Measurements from ENCODE around the gene ZNF727. TPM values are rescaled to one million over a fixed set of nuclear protein-coding genes. Genes with fewer than 3 reads are reported as not detected.
"Not testable (repeated sequence)": the region's sequence is repeated elsewhere in the genome, so short reads cannot be mapped to it uniquely, and the experiment has no call there.

The ZNF727 gene
- 1 to 10 TPM; 7.3 to 7.8 TPM for total RNA-seq

- intact Hi-C loops (cut with DNase I) = no loop called here
- H3K27me3 ChIP-seq (replicated peaks; ENCODE audit: insufficient read depth) = no peaks in the 10 kb centered on the region
- H3K9me3 ChIP-seq = no peaks in the 10 kb centered on the region
- peak within 1 kb of the TSS; percentile 63 to 72 for H3K27ac ChIP-seq
- TF ChIP-seq POLR2AphosphoS5 (IDR thresholded peaks at IDR 0.05) (peak; percentile 65), POLR2A (IDR thresholded peaks at IDR 0.05) (peak; percentile 27), CTCF (IDR thresholded peaks at IDR 0.05) (no peak)
- DNase-seq (ENCODE audit: low spot score) = peak; percentile 58
- peak within 1 kb of the TSS; percentile 31 to 43 for H3K4me3 ChIP-seq
- 8% methylated on average over 33 of the region's 33 CpGs for WGBS
- H3K4me1 ChIP-seq (replicated peaks) = no peaks in the 10 kb centered on the region
- no peaks in the 10 kb centered on the region for H3K36me3 ChIP-seq
Measured at GRCh38 chr7:64045301-64046040, at the start of gene ZNF727. ZNF727 (plus strand) TSS chr7:64045434; CDS start chr7:64045622, 188 bp downstream.

DNA sequence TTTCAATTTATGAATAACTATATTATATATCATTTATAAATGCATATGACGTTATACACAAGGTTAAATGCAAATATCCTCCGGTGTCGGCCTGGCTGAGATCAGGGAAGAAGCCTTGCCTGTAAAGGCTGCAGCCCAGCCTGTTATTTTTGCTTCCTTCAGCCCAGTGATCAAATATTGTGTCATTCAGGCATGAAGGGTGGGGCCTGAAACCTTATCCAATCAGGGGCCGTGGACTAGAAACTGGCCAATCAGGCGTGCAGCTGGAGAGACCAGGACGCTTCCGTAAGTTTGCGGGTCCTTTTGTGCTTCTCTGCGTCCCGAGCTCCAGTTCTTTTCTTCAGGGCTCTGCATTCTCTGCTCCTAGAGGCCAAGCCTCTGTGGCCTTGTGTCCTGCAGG is 46.7 kb upstream of the ZNF727 start, which contains the start of gene ZNF722:
Gene ZNF722 (plus strand): TSS at position 301 of the 400 bp plus-strand sequence. CDS start 113 bp downstream, outside the sequence.
- Histone ChIP-seq H3K9me3 (no peaks in the 10 kb centered on the region), H3K4me3 (no peak within 1 kb of the TSS), H3K4me1 (replicated peaks) (no peaks in the 10 kb centered on the region), H3K27ac (no peak within 1 kb of the TSS), H3K36me3 (no peaks in the 10 kb centered on the region), H3K27me3 (replicated peaks; ENCODE audit: insufficient read depth) (no peaks in the 10 kb centered on the region)
- intact Hi-C loops (cut with DNase I) = no loop called here
- TF ChIP-seq CTCF (IDR thresholded peaks at IDR 0.05) (no peak), POLR2A (IDR thresholded peaks at IDR 0.05) (no peak), POLR2AphosphoS5 (IDR thresholded peaks at IDR 0.05) (no peak)
- DNase-seq (ENCODE audit: low spot score) = no peak
- 92% methylated on average over 10 of the region's 10 CpGs for WGBS

DNA sequence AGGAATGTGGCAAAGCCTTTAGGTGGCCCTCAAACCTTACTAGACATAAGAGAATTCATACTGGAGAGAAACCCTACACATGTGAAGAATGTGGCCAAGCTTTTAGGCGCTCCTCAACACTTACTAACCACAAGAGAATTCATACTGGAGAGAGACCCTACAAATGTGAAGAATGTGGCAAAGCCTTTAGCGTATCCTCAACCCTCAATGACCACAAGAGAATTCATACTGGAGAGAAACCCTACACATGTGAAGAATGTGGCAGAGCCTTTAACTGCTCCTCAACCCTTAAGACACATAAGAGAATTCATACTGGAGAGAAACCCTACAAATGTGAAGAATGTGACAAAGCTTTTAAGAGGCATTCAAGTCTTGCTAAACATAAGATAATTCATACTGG is 29.7 kb upstream of the ZNF727 start:
- H3K27ac ChIP-seq; H3K4me3 ChIP-seq; H3K9me3 ChIP-seq; H3K36me3 ChIP-seq; intact Hi-C loops (cut with DNase I); H3K27me3 ChIP-seq (replicated peaks; ENCODE audit: insufficient read depth); H3K4me1 ChIP-seq (replicated peaks); DNase-seq (ENCODE audit: low spot score): not testable (repeated sequence)
- 63% methylated on average over 2 of the region's 2 CpGs for WGBS

GRCh38 chr7:64035388-64035787 is 9.8 kb upstream of the ZNF727 start:
- WGBS = 84% methylated on average over 3 of the region's 3 CpGs
- intact Hi-C loops (cut with DNase I) = no loop called here
- Histone ChIP-seq H3K4me1 (replicated peaks) (no peaks in the 10 kb centered on the region), H3K27me3 (replicated peaks; ENCODE audit: insufficient read depth) (no peaks in the 10 kb centered on the region), H3K9me3 (no peaks in the 10 kb centered on the region), H3K4me3 (no peak overlapping the region), H3K27ac (no peak overlapping the region), H3K36me3 (no peaks in the 10 kb centered on the region)
- TF ChIP-seq POLR2A (IDR thresholded peaks at IDR 0.05) (no peak), POLR2AphosphoS5 (IDR thresholded peaks at IDR 0.05) (no peak), CTCF (IDR thresholded peaks at IDR 0.05) (no peak)
- no peak for DNase-seq (ENCODE audit: low spot score)

DNA sequence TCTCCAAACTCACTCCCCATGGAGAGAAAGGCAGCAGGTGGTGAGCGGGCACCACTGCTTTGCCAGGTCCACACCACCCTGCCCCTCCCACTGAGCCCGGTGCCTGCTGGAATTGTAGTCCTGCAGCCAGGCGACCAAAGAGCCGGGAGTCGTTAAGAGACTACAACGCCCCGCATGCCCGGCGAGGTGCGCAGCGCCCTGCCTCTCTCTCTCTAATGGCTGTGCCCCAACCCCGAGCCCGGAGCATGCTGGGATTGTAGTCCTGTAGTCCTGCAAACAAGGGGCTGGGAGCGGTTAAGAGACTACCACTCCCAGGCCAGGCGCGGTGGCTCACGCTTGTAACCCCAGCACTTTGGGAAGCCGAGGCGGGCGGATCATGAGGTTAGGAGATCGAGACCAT is 8.1 kb upstream of the ZNF727 start:
- Histone ChIP-seq H3K27me3 (replicated peaks; ENCODE audit: insufficient read depth) (no peaks in the 10 kb centered on the region), H3K4me1 (replicated peaks) (no peaks in the 10 kb centered on the region), H3K4me3 (no peak overlapping the region), H3K36me3 (no peaks in the 10 kb centered on the region), H3K9me3 (no peaks in the 10 kb centered on the region), H3K27ac (no peak overlapping the region)
- DNase-seq (ENCODE audit: low spot score) = no peak
- TF ChIP-seq CTCF (IDR thresholded peaks at IDR 0.05) (no peak), POLR2A (IDR thresholded peaks at IDR 0.05) (no peak), POLR2AphosphoS5 (IDR thresholded peaks at IDR 0.05) (no peak)
- 24% methylated on average over 21 of the region's 21 CpGs for WGBS
- intact Hi-C loops (cut with DNase I) = no loop called here

Data from prostate gland (tissue), 2 donors.